Breast epithelium (tissue), 3 donors: ENCODE data around the gene HNRNPUL2.

Experiments
- POLR2AphosphoS5 ChIP-seq, 3 donors: sonication (generic); formaldehyde crosslinking; IDR thresholded peaks; one replicate each; pipeline ENCODE4 v1.6.1; 2017; ENCODE audit warnings: antibody characterized with exemption in 3 of 3
- TF ChIP-seq, protein P1 (sequence below), 3 donors: fragments of 450-650 bp; IDR thresholded peaks; one replicate each; pipeline ENCODE4 v1.5.1; 2016 to 2017; ENCODE audit warnings: antibody characterized with exemption in 3 of 3, mild to moderate bottlenecking in 3 of 3, moderate library complexity in 3 of 3

DNA sequence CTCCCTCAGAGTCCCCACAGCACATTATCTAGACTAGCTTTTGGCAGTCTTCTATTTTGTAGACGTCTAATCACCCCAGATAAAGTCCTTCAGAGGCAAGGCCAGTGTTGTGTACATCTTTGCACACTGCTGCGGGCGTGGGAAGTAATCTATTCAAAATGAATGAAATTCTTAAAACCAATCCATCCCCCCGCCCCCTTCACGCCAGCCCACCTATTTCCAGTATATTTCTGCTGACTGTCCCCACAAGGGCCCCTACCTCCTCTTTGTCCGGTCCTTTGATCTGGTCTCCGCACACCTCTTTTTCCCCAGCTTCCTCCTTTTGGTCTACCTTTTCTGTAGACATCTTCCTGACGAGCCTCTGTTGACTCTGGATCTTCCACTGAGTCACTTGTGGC lies 20.4 kb downstream of the HNRNPUL2 start:
- TF ChIP-seq, protein P1, sequence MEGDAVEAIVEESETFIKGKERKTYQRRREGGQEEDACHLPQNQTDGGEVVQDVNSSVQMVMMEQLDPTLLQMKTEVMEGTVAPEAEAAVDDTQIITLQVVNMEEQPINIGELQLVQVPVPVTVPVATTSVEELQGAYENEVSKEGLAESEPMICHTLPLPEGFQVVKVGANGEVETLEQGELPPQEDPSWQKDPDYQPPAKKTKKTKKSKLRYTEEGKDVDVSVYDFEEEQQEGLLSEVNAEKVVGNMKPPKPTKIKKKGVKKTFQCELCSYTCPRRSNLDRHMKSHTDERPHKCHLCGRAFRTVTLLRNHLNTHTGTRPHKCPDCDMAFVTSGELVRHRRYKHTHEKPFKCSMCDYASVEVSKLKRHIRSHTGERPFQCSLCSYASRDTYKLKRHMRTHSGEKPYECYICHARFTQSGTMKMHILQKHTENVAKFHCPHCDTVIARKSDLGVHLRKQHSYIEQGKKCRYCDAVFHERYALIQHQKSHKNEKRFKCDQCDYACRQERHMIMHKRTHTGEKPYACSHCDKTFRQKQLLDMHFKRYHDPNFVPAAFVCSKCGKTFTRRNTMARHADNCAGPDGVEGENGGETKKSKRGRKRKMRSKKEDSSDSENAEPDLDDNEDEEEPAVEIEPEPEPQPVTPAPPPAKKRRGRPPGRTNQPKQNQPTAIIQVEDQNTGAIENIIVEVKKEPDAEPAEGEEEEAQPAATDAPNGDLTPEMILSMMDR (IDR thresholded peaks at IDR 0.05) = no peak
- TF ChIP-seq POLR2AphosphoS5 (IDR thresholded peaks at IDR 0.05) = no peak
